ENCODE results near the gene DDIT3. TPM values are rescaled to one million over a fixed set of nuclear protein-coding genes. Genes with fewer than 3 reads are reported as not detected.

The DDIT3 gene
- total and polyA plus RNA-seq, 2 of the 8 experiments (the other 6 are each of a cell fraction or from before 2014, with no cell fraction given), result 4.9 to 5.7 TPM

GRCh38 chr12:57550641-57551549, 30.6 kb upstream of the DDIT3 start:
- Histone ChIP-seq H2BK20ac (ENCODE audit: low read length) (no peak overlapping the region), H3K4ac (replicated peaks; ENCODE audit: insufficient read length, low read depth, low read length) (no peak overlapping the region), H2AFZ (ENCODE audit: low read length) (no peak overlapping the region), H2BK12ac (ENCODE audit: low read depth, low read length) (no peak overlapping the region), H3K4me1 (replicated peaks in 1 of 4; ENCODE audit: control insufficient read depth in 3 of 4, insufficient read depth in 4 of 4, low read length in 3 of 4) (peaks cover 9 to 26% (median 11%) of the 10 kb centered on the region in 4 experiments; a peak in 6 of 7 replicates), H3K79me1 (ENCODE audit: low read depth, low read length) (peaks cover 12% of the 10 kb centered on the region), H3K4me3 (ENCODE audit: extremely low read depth in 1 of 4, insufficient read depth in 2 of 4, low read depth in 3 of 4, low read length in 4 of 4) (peak overlapping the region; percentile 75 to 96 (median 96)), H3K36me3 (ENCODE audit: control insufficient read depth in 2 of 4, insufficient read depth in 4 of 4, low read length in 3 of 4) (no peaks in the 10 kb centered on the region; a peak in 1 of 8 replicates), H3K23me2 (ENCODE audit: low read depth, low read length) (peaks cover 19% of the 10 kb centered on the region), H4K20me1 (replicated peaks in 1 of 2; ENCODE audit: control insufficient read depth in 1 of 2, insufficient read depth in 2 of 2, low read length in 2 of 2) (peaks cover 9 to 12% of the 10 kb centered on the region in 2 experiments), H2AK5ac (ENCODE audit: low read depth, low read length) (no peak overlapping the region), H4K8ac (ENCODE audit: extremely low read depth, insufficient read depth, low read length) (no peak overlapping the region), H3K27me3 (replicated peaks in 1 of 4; ENCODE audit: control insufficient read depth in 3 of 4, extremely low read depth in 1 of 4, insufficient read depth in 3 of 4, low read length in 3 of 4) (peaks cover 0 to 5% (median 3%) of the 10 kb centered on the region in 4 experiments; a peak in 2 of 7 replicates), H3K79me2 (ENCODE audit: control insufficient read depth in 1 of 2, insufficient read depth in 2 of 2, low read length in 2 of 2) (peaks cover 3 to 41% of the 10 kb centered on the region in 2 experiments; a peak in 3 of 4 replicates), H2BK15ac (ENCODE audit: low read length) (no peak overlapping the region), H4K91ac (replicated peaks; ENCODE audit: insufficient read length, low read length) (no peak overlapping the region), H3K4me2 (ENCODE audit: insufficient read depth in 1 of 2, low read depth in 2 of 2, low read length in 2 of 2) (peak overlapping the region; percentile 69 to 77), H3K9me3 (ENCODE audit: insufficient read depth in 2 of 2, low read depth in 1 of 2, low read length in 1 of 2) (no peaks in the 10 kb centered on the region), H2BK120ac (replicated peaks; ENCODE audit: low read depth, low read length) (no peak overlapping the region), H3K27ac (ENCODE audit: low read depth, low read length) (no peak overlapping the region), H2BK5ac (ENCODE audit: low read depth, low read length) (no peak overlapping the region), H3K23ac (ENCODE audit: insufficient read length) (no peak overlapping the region), H4K5ac (ENCODE audit: insufficient read length, low read depth, low read length) (no peak overlapping the region), H3K18ac (ENCODE audit: extremely low read depth, low read length) (no peak overlapping the region), H3K9ac (replicated peaks in 1 of 4; ENCODE audit: extremely low read depth in 1 of 4, low read depth in 3 of 4, low read length in 3 of 4) (peak overlapping the region in 1 of 4 experiments; percentile 58; a peak in 1 of 7 replicates), H3K14ac (ENCODE audit: insufficient read length) (no peak overlapping the region), H3K56ac (replicated peaks; ENCODE audit: insufficient read length, low read depth, low read length) (no peak overlapping the region)
- DNase-seq (ENCODE audit: low read depth in 1 of 2, low spot score in 2 of 2) (no peak), FAIRE-seq (no peak)
- WGBS, 2 experiments (ENCODE audit: extremely low coverage in 1 of 2, insufficient coverage in 1 of 2, insufficient read length in 1 of 2, insufficient replicate concordance in 2 of 2, low coverage in 1 of 2, low lambda C conversion rate in 2 of 2, missing lambda C conversion rate in 1 of 2), result 23% methylated on average over 7 of the region's 7 CpGs; no CpG with 5 or more reads in 1 of the 2 experiments
- CTCF ChIA-PET (ENCODE audit: partially characterized antibody), result interaction anchor here (0.6 to 3.1 kb wide), 3 partner anchors 12 to 185 kb away, joined by 3 to 26 read pairs (median 3); no protein-coding TSS in a partner anchor
- POLR2A ChIA-PET (ENCODE audit: partially characterized antibody), result interaction anchor here (1.3 to 2.4 kb wide), 3 partner anchors 25 to 31 kb away, joined by 3 to 9 read pairs (median 3); partner anchors contain the start of gene DDIT3
- TF ChIP-seq EZH2 (IDR thresholded peaks at IDR 0.05; ENCODE audit: low read depth, low read length, severe bottlenecking), result no peak
- no peak for TF ChIP-seq TEAD4 (IDR thresholded peaks at IDR 0.05; ENCODE audit: low read depth, low read length)
- no peak for TF ChIP-seq SRF (IDR thresholded peaks at IDR 0.05; ENCODE audit: low read depth, low read length)
- no peak for TF ChIP-seq SP1 (IDR thresholded peaks at IDR 0.05; ENCODE audit: low read depth, low read length)
- no peak for TF ChIP-seq SAP30 (IDR thresholded peaks at IDR 0.05; ENCODE audit: insufficient read depth, insufficient replicate concordance, low read length)
- no peak for TF ChIP-seq RBBP5 (IDR thresholded peaks at IDR 0.05; ENCODE audit: borderline replicate concordance, low read depth, low read length)
- TF ChIP-seq, protein P1, sequence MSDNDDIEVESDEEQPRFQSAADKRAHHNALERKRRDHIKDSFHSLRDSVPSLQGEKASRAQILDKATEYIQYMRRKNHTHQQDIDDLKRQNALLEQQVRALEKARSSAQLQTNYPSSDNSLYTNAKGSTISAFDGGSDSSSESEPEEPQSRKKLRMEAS (IDR thresholded peaks at IDR 0.05), result no peak
- no peak for TF ChIP-seq USF2 (IDR thresholded peaks at IDR 0.05; ENCODE audit: low read length)
- no peak for TF ChIP-seq HDAC6 (IDR thresholded peaks at IDR 0.05; ENCODE audit: low read depth, low read length)

Measured in H1 (cell line).